ENCODE data around the gene PRDM5.
A peak's percentile ranks its signal among the peaks of the same experiment; 100 is the strongest.

The PRDM5 gene

DNA sequence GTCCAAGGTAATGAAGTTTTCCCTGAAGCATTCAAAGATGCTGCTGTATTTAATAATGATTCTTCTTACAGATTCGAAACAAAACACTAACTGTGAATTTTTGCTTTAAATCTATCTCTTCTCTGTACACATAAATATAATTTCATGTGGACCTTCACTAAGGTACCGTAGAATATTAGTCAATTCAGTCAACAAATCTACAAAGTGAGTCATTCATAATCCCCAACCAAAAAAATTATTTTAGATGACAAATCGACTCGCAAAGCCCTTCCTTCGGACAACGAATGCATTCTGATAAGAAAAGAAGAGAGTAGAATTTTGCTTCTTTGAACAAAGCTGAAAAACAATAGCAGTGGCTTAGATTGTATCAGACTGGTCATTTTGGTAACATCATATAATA is 95.7 kb downstream of the PRDM5 start:
- Mint-ChIP-seq H3K9me3 (no peaks in the 10 kb centered on the region), H3K4me3 (no peak overlapping the region), H3K27ac (no peak overlapping the region), H3K27me3 (no peaks in the 10 kb centered on the region), H3K4me1 (no peaks in the 10 kb centered on the region)
- no peak for ATAC-seq
- DNase-seq, result no peak

DNA sequence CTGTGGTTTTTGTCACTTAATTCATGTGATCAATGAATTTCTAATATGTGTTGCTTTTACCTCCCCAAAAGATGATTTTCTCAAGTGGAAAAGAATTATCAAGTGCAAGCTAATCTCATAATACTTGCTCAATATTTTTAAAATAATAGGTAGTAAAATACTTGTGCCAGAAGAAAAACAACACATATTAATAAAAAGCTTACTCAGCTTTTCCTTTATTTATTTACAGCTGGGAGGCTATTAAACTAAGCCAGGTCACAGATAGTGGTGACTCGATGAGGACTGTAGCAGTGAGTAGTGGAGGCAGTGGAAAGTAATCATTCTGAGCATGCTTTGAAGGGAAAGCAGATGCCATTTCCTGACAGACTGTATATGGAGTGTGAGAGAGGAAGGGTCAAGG is 96.1 kb downstream of the PRDM5 start:
- H3K4me3 Mint-ChIP-seq, result no peak overlapping the region
- ATAC-seq, result no peak

DNA sequence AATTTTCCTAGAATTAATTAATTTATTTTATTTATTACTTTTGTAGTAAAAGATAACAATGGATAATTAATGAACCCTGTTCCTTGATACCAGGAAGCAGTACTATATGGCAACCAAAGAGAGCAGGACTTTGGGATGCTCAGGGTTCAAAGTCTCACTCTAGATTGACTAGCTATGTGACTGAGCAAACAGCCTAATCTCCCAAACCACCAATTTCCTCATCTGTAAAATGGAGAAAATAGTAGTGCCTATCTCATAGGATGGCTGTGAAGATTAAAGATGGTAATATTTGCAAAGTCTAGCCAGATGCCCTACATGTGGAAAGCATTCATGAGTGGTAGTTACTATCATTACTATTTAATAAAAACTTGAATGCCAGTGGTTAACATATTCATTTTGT is 97.6 kb downstream of the PRDM5 start:
- DNase-seq (no peak), ATAC-seq (no peak)
- Mint-ChIP-seq H3K4me1 (peaks cover 3% of the 10 kb centered on the region), H3K4me3 (no peak overlapping the region), H3K27me3 (no peaks in the 10 kb centered on the region), H3K9me3 (no peaks in the 10 kb centered on the region), H3K27ac (no peak overlapping the region)

More for the DNA sequence above, 96.1 kb downstream of the PRDM5 start:
- H3K4me1 Mint-ChIP-seq, result no peaks in the 10 kb centered on the region
- no peaks in the 10 kb centered on the region for H3K9me3 Mint-ChIP-seq
- H3K27ac Mint-ChIP-seq, result no peak overlapping the region
- H3K27me3 Mint-ChIP-seq, result no peaks in the 10 kb centered on the region
- no peak for DNase-seq

DNA sequence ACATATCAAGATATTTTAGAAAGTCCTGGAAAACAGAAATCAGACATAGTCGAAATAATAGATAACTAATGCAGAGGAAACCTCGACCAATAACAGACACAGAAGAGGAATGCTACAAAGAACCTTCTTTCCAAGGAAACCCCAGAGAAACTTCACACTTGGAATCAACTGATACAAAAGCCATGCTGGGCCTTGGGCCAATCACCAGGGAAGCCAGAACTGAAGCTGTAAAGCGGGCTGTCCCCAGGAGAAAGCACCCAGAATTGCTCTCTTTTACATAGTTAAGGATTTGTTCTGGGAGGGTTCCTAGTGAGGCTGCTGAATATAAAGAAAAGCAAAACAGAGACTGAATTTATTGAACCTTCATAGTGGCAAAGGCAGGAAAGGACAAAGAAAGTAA is 100.5 kb downstream of the PRDM5 start:
- H3K4me3 Mint-ChIP-seq, result no peak overlapping the region
- no peak overlapping the region for H3K27ac Mint-ChIP-seq
- DNase-seq (no peak), ATAC-seq (no peak)
- H3K4me1 Mint-ChIP-seq, result peaks cover 8% of the 10 kb centered on the region
- no peaks in the 10 kb centered on the region for H3K27me3 Mint-ChIP-seq
- H3K9me3 Mint-ChIP-seq, result no peaks in the 10 kb centered on the region

DNA sequence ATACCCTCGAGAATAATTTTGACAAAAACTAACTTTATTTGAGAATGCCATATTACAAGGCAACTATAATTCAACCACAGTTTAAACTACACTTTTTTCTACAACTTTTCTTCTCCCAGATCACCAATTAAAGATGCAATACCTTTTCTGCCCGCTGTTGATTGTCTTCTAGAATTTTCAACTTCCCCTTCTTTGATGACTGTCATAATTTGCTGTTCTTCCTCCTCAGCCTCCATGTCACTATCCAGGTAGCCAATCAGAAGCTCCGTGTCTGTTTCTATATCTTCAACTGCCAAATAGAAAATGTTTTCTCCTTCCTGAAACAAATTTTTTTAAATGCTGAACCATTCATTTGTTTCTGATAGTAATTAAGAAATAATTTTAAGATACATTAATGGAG is 101.5 kb downstream of the PRDM5 start:
- H3K4me3 Mint-ChIP-seq, result no peak overlapping the region

DNA sequence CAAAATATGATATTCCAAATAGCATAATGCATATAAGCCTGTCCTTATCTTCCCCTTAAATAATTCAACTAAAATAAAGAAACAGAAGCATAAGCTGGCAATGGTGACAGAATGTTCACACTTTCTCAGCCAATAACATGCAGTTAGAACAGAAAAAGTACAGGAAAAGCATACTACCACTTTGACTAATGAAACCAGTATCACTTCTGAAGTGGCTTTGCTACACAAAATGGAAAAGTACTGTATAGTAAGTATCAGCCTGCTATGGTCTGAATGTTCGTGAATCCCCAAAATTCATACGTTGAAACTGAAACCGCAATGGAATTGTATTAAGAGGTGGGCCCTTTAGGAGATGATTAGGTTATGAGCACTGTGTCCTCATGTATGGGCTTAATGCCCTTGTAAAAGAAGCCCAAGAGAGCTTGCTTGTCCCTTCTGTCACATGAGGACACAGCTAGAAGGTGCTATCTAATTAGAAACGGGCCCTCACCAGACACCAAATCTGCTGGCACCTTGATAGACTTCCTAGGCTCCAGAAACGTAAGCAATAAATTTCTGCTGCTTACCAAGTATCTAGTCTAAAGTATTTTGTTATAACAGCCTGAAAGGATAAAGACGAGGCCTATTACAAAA is 102.6 kb downstream of the PRDM5 start:
- H3K27me3 Mint-ChIP-seq, result no peaks in the 10 kb centered on the region
- ATAC-seq, result peak; percentile 97
- no peak overlapping the region for H3K27ac Mint-ChIP-seq
- H3K4me3 Mint-ChIP-seq, result peak overlapping the region; percentile 20 to 36
- no peaks in the 10 kb centered on the region for H3K9me3 Mint-ChIP-seq
- no peak for DNase-seq
- peaks cover 14% of the 10 kb centered on the region for H3K4me1 Mint-ChIP-seq

More for the DNA sequence above, 101.5 kb downstream of the PRDM5 start:
- no peaks in the 10 kb centered on the region for H3K9me3 Mint-ChIP-seq
- ATAC-seq (no peak), DNase-seq (no peak)
- peaks cover 14% of the 10 kb centered on the region for H3K4me1 Mint-ChIP-seq
- no peaks in the 10 kb centered on the region for H3K27me3 Mint-ChIP-seq
- no peak overlapping the region for H3K27ac Mint-ChIP-seq

DNA sequence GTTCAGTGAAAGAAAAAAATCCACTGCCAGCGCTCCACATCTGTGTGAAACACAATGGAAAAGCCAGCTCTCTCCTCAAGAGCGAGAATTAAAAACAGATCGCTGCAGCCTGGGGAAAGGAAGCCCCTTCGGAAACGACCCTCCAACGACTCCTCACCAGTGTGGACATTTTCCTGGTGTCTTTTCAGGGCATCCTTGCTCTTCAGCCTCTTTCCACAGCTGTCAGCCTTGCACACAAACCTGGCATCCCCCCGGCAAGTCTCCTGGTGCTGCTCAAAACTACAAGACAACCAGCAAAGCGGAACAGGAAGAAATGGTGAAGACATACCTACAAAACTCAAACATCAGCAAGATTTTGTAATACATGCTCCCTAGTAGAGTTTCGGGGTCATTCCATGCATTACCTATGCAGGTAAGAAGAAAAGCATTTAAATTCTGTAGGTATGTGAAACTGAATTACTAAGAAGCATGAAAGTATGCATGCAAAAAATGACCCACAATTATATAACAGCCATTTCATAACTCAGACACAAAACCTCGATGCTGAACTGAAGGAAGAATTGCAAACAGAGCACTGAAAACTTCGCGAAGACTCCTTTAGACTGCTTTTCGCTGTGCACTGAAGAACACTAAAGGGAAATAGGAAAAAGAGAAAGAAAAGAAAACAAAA is 106.1 kb downstream of the PRDM5 start:
- H3K4me3 Mint-ChIP-seq, result peak overlapping the region in 1 of 2 donors; percentile 18
- peaks cover 14% of the 10 kb centered on the region for H3K4me1 Mint-ChIP-seq
- H3K9me3 Mint-ChIP-seq, result no peaks in the 10 kb centered on the region
- DNase-seq (no peak), ATAC-seq (no peak)
- H3K27me3 Mint-ChIP-seq, result no peaks in the 10 kb centered on the region
- no peak overlapping the region for H3K27ac Mint-ChIP-seq

DNA sequence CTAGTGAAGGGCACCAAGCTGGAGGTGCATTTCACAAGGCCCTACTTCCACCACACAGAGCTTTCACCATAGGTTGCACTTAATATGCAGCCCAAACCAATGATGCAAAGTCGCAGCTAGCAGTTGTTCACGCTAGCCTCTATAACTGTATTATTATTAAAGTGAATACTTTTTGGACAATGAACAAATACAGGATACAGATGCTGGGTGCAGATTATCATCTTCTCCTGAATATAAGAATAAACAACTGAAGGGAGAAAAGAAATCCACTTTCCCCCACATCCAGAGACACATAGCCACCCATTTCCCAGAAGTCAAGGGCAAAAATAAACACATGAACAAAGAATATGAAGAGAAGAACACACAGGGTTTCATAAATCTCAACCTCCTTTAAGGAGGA is 107.2 kb downstream of the PRDM5 start:
- no peaks in the 10 kb centered on the region for H3K27me3 Mint-ChIP-seq
- no peaks in the 10 kb centered on the region for H3K9me3 Mint-ChIP-seq
- no peak for ATAC-seq
- H3K4me1 Mint-ChIP-seq, result peaks cover 14% of the 10 kb centered on the region
- H3K4me3 Mint-ChIP-seq, result no peak overlapping the region
- DNase-seq, result no peak
- H3K27ac Mint-ChIP-seq, result no peak overlapping the region

DNA sequence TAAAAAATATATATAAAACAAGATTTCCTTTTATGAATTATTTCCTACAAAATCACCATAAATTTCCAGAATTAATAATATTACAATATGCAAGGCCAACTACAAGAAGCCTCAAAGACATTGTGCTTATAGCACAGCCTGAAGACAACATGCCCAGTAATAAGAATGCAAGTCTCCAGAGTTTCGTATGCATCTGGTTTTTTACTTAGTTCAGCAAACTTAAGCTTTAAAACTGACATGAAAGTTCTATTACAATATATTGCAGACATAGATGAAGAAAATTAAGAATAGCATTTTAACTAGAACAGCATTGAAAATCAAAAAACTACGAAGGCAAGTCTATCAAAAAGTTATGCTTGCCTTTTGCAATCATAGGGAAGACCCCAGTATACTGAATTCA is 107.6 kb downstream of the PRDM5 start:
- Mint-ChIP-seq H3K9me3 (no peaks in the 10 kb centered on the region), H3K4me3 (no peak overlapping the region), H3K27ac (no peak overlapping the region), H3K27me3 (no peaks in the 10 kb centered on the region), H3K4me1 (peaks cover 11% of the 10 kb centered on the region)
- no peak for ATAC-seq
- DNase-seq, result no peak

DNA sequence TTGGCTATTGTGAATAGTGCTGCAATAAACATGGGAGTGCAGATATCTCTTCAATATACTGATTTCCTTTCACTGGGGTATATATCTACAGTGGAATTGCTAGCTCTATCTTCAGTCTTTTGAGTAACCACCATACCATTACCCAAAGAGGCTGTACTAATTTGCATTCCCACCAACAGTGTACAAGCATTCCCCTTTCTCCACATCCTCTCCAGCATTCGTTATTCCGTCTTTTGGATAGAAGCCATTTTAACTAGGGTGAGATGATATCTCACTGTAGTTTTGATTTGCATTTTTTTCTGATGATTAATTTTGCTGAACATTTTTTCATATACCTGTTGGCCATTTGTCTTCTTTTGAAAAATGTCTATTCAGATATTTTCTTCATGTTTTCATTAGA is 110.3 kb downstream of the PRDM5 start:
- H3K4me3 Mint-ChIP-seq, result no peak overlapping the region
- DNase-seq, result no peak
- H3K4me1 Mint-ChIP-seq, result peaks cover 6% of the 10 kb centered on the region
- no peaks in the 10 kb centered on the region for H3K27me3 Mint-ChIP-seq
- no peak overlapping the region for H3K27ac Mint-ChIP-seq
- peaks cover 4 to 7% of the 10 kb centered on the region in 2 donors for H3K9me3 Mint-ChIP-seq
- no peak for ATAC-seq

DNA sequence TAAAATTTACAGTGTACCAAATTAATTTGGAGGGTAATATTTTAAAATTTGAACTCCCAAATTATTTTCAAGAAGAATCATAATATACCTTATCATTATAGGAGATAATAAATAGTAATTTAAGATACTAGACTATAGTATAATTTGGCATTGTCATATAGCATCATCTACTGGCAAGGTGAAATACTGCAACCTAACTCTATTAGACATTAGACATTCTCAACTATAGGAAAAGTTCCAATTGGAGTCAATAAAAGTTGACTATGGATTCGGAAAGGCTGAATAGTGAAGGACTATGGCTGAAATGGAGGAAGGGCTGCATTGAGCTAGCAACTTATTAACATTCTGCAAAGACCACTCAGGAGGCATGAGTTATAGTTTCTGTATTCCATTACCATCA is 113.0 kb downstream of the PRDM5 start:
- Mint-ChIP-seq H3K27me3 (no peaks in the 10 kb centered on the region), H3K4me3 (no peak overlapping the region), H3K4me1 (no peaks in the 10 kb centered on the region), H3K27ac (no peak overlapping the region), H3K9me3 (peaks cover 7 to 12% of the 10 kb centered on the region in 2 donors)
- no peak for ATAC-seq
- no peak for DNase-seq

DNA sequence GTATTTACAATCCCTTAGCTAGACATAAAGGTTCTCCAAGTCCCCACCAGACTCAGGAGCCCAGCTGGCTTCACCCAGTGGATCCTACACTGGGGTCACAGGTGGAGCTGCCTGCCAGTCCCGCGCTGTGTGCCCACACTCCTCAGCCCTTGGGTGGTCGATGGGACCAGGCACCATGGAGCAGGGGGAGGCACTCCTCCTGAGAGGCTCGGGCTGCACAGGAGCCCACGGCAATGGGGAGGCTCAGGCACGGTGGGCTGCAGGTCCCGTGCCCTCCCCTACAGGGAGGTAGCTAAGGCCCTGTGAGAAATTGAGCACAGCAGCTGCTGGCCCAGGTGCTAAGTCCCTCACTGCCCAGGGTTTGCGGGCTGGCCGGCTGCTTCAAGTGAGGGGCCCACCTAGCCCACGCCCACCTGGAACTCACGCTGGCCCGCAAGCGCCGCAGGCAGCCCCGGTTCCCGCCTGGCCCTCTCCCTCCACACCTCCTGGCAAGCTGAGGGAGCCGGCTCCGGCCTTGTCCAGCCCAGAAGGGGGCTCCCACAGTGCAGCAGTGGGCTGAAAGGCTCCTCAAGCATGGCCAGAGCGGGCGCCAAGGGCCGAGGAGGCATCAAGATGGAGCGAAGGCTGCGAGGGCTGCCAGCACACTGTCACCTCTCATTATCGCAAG is 113.9 kb downstream of the PRDM5 start:
- no peaks in the 10 kb centered on the region for H3K27me3 Mint-ChIP-seq
- peaks cover 7 to 12% of the 10 kb centered on the region in 2 donors for H3K9me3 Mint-ChIP-seq
- no peak overlapping the region for H3K27ac Mint-ChIP-seq
- ATAC-seq (no peak), DNase-seq (no peak)
- no peak overlapping the region for H3K4me3 Mint-ChIP-seq
- H3K4me1 Mint-ChIP-seq, result no peaks in the 10 kb centered on the region

DNA sequence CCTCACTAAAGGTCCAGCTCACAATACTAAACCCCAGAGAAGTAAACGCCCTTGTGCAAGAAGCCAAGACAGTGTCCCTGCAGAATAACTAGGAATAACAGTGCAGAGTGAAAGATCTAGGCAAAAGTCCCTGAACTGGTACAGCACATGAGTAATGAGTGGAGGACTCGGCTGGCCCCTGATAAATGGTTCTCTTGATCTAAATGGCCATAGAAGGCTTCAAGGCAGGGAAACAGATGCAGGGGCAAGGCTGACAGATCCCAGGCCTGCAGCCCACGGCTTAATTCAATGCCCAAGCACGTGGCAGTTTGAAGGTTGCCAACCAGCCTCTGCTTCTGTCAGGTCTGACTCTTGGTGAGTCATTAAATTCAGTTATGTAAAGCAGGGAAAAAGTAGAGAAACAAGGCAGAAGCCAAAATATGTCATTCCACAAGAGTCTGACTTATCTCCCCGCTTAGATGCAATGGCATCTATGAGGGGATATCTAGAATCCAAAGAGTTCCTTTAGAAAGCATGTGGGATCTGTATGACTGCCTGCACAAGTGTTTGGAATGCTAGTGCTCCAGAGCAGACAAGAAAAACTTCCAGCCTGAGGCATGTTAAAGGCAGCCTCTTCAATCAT is 121.3 kb downstream of the PRDM5 start:
- DNase-seq (no peak), ATAC-seq (no peak)
- peaks cover 0 to 7% of the 10 kb centered on the region in 2 donors for H3K9me3 Mint-ChIP-seq
- H3K4me3 Mint-ChIP-seq, result no peak overlapping the region
- H3K27me3 Mint-ChIP-seq, result no peaks in the 10 kb centered on the region
- H3K27ac Mint-ChIP-seq, result no peak overlapping the region
- no peaks in the 10 kb centered on the region for H3K4me1 Mint-ChIP-seq

DNA sequence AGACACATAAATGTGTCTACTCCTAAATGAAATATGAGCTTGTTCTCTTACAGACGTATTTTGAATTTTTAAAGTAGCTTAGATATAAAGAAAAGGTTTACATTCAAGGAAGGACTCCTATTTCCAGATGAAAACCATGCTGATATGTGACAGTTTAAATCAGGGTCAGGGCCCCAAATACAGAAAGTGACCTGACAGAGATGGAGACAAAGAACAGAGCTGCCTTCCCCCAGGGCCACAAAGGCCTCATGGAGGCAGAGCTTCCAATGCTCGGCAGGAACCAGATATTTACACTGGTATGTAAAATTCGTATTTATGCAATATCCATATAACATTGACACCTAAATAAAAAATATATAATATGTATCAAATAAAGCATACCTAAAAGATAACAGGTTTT is 124.0 kb downstream of the PRDM5 start:
- no peaks in the 10 kb centered on the region for H3K9me3 Mint-ChIP-seq
- no peaks in the 10 kb centered on the region for H3K27me3 Mint-ChIP-seq
- no peak overlapping the region for H3K27ac Mint-ChIP-seq
- no peaks in the 10 kb centered on the region for H3K4me1 Mint-ChIP-seq
- no peak for DNase-seq
- ATAC-seq, result no peak
- H3K4me3 Mint-ChIP-seq, result no peak overlapping the region

DNA sequence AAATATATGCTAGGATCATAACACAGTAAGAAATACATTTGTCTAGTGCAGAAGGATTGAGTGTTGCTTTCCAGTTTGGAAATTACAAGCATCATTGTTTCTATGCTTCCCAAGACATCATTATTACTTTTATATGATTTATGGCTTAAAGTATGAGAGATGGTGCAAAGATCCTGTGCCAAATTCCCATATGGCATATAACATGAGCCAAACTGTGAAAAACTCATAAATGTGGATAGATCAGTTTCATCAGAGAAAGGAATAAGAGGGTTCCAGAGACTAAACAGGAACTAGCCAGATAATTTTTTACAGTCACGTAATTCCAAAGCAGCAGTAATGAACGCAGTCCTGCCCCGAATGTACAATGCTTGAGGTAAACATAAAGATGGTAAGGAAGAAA is 126.3 kb downstream of the PRDM5 start:
- Mint-ChIP-seq H3K27me3 (no peaks in the 10 kb centered on the region), H3K27ac (no peak overlapping the region), H3K4me3 (no peak overlapping the region), H3K9me3 (peaks cover 7% of the 10 kb centered on the region in 2 donors), H3K4me1 (peaks cover 6% of the 10 kb centered on the region)
- no peak for ATAC-seq
- no peak for DNase-seq

DNA sequence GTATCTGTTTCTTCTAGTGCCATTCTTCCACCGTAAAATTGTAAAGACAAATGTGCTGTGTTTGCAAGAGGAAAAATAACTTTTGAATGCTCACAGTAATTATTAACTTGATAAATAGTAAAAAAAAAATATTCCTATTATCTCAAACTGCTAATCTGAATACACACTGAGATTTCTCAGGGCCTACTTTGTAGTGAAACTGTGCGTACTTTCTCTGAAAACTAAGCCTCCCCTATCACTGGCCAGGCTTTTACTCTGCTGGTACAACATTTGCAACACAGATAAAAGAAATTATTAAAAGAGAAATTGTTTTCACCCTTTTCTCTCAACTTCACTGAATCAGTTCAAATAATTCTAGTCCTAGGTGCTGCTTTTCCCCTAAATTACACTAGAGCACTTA is 137.3 kb downstream of the PRDM5 start:
- Mint-ChIP-seq H3K4me1 (no peaks in the 10 kb centered on the region), H3K9me3 (no peaks in the 10 kb centered on the region)
- ATAC-seq, result no peak

More for the DNA sequence above, 137.3 kb downstream of the PRDM5 start:
- Mint-ChIP-seq H3K27ac (no peak overlapping the region), H3K4me3 (no peak overlapping the region), H3K27me3 (no peaks in the 10 kb centered on the region)
- no peak for DNase-seq
